NCI-H2107 (cell line): Measurements from ENCODE around the gene SLC43A2.
"Not testable (repeated sequence)": the region's sequence is repeated elsewhere in the genome, so short reads cannot be mapped to it uniquely, and the experiment has no call there.

Experiments used
- DNase-seq: peaks from one replicate; lab custom pipeline; 2025; lab: John Stamatoyannopoulos, UW

SLC43A2 gene

DNA sequence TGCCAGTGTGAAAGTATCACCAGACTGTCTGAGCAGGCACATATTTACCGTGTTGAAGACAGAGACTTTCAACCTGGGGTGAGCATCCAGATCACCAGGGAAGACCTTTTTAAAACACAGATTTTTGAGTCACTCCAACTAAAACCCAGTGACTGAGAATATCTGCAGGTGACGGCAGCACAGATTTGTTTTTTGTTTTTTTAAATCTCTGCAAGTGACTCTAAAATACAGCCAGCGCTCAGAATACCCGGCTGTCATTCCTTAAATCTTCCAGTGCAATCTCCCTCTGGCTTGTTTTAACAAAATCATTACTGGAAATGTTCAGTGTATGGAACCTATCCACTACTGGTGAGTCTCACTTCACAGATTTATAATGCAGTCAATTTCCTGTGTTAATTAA is 92.9 kb downstream of the SLC43A2 start:
- no peak for DNase-seq

DNA sequence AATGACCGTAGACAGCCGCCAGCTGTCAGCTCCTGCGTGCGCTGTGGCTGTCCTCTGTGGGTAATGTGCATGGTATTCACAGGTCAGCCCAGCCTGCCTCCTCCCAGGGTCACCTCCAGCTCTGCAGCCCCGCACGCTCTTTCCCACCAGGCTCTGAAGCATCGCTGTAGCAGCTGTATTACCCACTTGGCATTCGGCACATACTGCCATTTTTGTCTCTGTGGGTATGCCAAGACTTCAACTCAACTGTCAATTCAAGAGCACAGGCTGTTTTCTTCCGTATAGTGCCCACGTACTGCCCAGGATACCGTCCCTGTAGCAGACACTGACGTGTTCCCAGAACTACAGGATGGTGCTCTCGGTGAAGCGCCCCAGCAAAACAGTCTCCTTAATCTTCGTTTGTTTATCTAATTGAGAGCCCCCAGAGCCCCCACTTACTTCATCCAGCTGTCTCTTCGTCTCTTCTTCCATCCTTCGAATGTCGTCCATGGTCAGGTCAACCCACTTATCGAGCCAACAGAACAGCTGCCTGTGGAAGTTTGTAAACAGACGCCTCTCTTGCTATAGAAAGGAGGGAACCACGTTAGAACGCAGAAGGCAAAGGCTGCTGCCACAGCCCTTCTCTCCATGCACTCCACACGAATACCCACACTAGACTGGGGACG is 94.8 kb downstream of the SLC43A2 start:
- no peak for DNase-seq

GRCh38 chr17:1532836-1533602 is 95.6 kb downstream of the SLC43A2 start:
- DNase-seq: no peak

- DNase-seq: no peak
Observed at GRCh38 chr17:1529863-1530262, 98.8 kb downstream of the SLC43A2 start.

- DNase-seq: not testable (repeated sequence)
Observed at GRCh38 chr17:1526876-1527275, 101.8 kb downstream of the SLC43A2 start.

DNA sequence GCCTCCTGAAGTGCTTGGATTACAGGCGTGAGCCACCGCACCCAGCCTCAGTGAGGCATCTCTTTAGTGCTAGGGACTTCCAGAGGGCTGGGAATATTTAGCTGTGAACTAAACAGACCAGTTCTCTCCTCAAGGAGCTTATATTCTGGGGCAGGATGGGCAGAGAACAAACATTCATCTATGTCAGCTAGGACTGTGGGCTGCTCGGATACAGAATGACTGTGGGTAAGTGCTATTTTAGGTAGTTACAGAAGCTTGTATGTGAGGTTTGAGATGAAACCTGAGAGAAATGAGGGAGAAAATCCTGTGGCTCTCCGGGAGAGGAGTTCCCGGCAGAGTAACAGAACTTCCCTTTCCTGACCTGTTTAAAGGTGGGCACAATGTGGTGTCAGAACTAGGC is 106.0 kb downstream of the SLC43A2 start:
- no peak for DNase-seq

DNA sequence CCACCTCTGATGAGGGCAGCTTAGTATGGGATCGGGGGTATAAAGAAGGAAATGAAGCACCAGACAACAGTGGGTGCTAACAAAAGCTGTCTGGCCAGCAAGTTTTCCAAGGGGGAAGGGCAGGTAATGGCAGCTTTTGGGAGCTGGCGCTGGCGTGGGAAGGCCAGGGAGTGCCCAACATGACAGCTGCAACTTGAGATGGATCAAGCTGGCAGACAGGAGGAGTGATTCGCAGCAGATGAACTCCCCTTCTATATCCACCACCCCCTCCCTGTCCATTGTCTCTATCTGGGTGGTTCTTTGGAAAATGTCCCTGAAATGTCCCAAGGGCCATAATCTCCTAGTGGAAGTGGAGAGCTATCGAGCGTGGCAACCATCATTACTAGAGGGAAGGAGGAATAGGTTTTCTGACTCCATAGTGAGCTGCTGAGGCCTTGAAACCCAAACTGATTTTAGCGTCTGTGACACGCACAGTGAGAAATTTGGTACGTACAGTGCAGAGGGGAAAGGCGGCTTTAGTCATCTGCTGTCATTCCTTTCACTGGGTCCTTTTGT is 107.5 kb downstream of the SLC43A2 start:
- no peak for DNase-seq

GRCh38 chr17:1519678-1520077 is 109.0 kb downstream of the SLC43A2 start:
- DNase-seq: no peak
